GM13976 (cell line): ENCODE data around the gene FBLN2.

Experiments used
- DNase-seq: peaks from one replicate; pipeline ENCODE4 v3.0.0; 2012; ENCODE audit warnings: low spot score
- in situ Hi-C: fragments of 300-500 bp; cut with MboI; formaldehyde crosslinking; loops from one replicate; pipeline ENCODE4 v1.12.0; 2022; ENCODE audit warnings: low sequenced_read_pairs, mixed read lengths, inconsistent platforms; ENCODE audit not compliant: unreplicated experiment
- TF ChIP-seq, protein P1 (sequence below): IDR thresholded peaks from 2 replicates; pipeline ENCODE4 v1.5.1; 2012; ENCODE audit warnings: borderline replicate concordance, mild to moderate bottlenecking; ENCODE audit not compliant: insufficient read depth; ENCODE audit errors: extremely low read depth, missing control alignments, control extremely low read depth

The FBLN2 gene

DNA sequence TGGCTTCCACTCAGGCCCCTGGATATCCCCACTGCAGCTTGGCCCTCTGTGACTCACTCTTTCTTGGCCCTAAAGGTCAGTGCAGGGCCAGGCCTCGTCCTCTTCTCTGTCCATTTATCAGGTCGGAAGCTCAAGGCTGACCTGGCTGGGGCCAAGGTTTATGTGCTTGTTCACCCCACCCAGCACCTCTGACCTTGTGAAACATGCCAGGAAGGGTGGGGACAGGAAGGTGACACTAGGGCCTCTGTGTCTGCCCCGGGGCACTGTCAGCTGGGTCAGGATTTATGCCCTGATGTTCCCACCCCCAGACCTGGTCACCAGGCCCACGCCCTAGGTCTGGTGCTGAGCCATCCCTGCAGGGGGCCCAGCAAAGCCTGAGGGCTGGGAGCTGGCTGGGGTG lies 103.8 kb downstream of the FBLN2 start:
- TF ChIP-seq, protein P1, sequence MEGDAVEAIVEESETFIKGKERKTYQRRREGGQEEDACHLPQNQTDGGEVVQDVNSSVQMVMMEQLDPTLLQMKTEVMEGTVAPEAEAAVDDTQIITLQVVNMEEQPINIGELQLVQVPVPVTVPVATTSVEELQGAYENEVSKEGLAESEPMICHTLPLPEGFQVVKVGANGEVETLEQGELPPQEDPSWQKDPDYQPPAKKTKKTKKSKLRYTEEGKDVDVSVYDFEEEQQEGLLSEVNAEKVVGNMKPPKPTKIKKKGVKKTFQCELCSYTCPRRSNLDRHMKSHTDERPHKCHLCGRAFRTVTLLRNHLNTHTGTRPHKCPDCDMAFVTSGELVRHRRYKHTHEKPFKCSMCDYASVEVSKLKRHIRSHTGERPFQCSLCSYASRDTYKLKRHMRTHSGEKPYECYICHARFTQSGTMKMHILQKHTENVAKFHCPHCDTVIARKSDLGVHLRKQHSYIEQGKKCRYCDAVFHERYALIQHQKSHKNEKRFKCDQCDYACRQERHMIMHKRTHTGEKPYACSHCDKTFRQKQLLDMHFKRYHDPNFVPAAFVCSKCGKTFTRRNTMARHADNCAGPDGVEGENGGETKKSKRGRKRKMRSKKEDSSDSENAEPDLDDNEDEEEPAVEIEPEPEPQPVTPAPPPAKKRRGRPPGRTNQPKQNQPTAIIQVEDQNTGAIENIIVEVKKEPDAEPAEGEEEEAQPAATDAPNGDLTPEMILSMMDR: no peak
- in situ Hi-C loops: loop anchor here (10.0 kb wide), 1 partner anchor 232 kb away; the partner anchor contains the start of gene WNT7A
- DNase-seq: no peak

DNA sequence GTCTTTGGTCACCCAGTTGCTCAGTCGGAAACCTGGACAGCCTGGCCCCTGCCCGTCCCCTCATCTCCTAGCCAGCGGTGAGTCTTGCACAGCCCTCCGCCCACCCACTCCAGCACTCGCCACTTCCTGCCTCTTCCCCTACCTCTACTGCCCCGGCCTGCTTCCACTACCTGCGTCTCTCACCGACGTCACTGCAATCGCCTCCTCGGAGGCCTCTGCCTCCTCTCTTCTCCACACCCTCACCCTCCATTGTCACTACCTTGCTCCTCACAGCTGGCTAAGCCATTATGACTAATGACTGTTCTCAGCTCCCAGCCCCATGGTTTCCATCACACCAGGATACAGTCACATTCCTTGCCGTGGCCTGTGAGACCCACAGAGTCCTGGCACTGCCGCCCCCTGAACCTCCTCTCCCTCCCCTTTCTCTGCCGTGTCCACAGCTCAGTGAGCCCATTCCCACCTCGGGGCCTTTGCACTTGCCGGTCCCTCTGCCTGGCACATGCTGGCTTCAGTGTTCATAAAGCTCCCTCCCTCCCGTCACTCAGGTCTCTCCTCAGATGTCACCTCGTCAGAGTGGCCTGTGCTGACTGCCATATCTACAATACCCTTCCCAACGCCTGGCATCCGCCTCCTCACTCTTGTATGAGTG lies 104.8 kb downstream of the FBLN2 start:
- in situ Hi-C loops: loop anchor here (10.0 kb wide), 1 partner anchor 231 kb away; the partner anchor contains the start of gene WNT7A
- no peak for DNase-seq
- TF ChIP-seq, protein P1: no peak

DNA sequence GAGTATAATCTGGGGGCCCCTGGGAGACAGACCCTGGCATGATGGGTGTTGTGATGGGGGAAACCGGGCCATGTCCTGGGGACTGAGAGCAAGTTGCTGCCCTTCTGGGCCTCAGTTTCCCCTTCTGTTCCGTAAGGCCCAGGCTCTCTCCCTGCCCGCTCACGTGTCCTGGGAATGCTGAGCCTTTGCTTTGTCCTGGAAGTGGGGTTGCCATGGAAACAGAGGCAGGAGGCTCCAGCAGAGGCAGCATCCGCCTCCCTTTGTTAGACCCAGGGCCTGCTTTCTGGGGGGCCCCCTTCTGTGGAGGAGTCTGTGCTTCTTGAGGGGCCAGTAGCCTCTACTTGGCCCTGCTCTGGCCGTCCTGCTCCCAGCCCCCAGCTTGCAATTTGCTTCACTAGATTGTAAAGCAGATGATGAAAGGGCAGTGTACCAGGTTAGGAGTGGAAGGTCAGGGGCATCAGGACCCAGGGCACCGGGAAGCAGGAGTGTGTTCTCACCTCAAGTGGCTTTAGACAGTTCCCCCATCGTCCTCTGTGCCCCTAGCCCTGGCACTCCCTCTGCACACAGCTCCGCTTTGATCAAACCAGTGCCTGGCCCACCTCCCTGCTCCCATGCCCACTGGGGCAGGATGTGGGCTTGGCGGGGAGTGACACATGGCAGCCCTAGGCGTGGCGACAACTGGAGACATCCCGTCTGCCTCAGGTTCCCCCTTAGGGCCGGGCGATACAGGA lies 105.6 kb downstream of the FBLN2 start:
- no peak for DNase-seq
- in situ Hi-C loops: loop anchor here (10.0 kb wide), 1 partner anchor 230 kb away; the partner anchor contains the start of gene WNT7A
- TF ChIP-seq, protein P1: no peak

DNA sequence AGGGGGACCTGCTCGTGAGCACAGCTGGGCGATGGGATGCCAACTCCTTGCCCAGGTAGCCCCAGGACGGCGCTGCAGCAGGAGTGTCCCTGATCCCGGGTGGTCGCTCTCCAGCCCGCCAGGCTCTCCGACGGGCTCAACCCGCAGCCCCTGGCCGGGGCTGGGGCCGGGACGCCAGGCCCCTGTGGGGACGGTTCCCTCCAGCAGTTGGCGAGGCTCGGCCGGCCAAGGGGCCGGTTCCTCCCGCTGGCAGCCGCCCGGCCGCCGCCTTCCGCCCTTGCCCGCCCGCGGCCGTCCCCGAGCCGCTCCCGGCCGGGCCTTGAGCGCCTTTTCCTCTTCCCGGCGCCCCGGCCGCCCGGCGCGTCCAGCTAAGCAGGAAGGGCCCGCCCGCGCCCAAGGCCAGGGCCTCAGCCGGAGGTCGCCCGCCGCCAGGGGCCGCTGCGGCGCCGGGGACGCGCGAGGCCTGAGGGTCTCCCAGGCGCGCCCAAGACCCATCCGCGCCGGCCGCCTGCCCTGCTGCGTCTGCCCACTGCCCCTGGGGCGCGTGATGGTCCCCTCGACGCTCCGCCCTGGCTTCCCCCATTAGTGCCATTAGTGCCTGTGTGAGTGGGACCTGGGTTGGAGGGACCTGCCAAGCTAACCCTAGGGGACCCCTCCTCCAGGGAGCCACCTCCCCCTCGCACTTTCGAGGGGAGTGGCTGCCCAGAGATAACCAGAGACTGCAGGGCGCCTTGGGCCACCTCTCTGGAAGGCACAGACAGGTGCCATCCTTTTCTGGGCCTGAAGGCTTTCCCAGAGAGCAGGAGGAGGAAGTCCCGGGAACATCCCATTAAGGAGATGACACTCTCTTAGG lies 106.4 kb downstream of the FBLN2 start:
- in situ Hi-C loops: loop anchor here (10.0 kb wide), 1 partner anchor 230 kb away; the partner anchor contains the start of gene WNT7A
- DNase-seq: peak; percentile 69
- TF ChIP-seq, protein P1: peak; percentile 58

DNA sequence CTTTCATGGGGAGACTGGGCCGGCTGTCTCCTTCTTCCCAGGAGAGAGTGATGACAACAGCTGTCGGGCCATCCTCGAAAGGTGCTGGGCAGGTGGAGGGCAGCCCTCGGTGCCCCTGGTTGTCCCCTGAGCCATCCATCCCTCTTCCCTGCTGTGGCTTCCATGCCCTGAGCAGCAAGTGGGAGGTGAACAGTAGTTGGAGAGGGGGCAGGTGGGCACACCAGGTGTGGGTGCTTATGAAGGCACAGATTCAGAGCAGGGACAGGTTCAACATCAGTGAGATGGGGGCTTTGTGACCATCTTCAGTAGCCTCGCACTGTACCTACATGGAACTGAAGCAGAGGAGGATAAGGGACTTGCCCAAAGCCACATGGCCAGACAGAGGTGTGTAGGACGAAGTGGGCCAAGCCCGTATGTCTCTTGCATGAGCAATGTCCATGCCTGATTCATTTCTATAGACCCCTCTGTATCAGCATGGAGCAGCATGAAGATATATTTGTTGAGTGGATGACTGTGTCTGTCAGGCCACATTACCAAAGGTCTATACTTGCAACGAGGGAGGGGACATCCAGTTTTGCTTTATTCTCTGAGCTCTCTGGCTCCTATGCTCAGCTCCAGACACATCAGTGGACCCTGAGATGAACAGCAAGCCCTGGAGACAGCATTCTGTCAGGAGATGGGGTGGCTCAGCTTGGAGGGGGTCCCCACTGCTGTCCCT lies 107.8 kb downstream of the FBLN2 start:
- TF ChIP-seq, protein P1: no peak
- in situ Hi-C loops: loop anchor here (10.0 kb wide), 1 partner anchor 228 kb away; the partner anchor contains the start of gene WNT7A
- DNase-seq: no peak
